DND-41 (cell line): ENCODE results near the gene VIT.

ENCODE experiments used
- CTCF ChIP-seq: IDR thresholded peaks from 2 replicates; pipeline ENCODE4 v1.5.1; 2012; ENCODE audit warnings: borderline replicate concordance, low read length, moderate library complexity, mild to moderate bottlenecking; ENCODE audit not compliant: poor library complexity, severe bottlenecking; ENCODE audit errors: extremely low read depth
- EZH2 ChIP-seq: IDR thresholded peaks from 3 replicates; pipeline ENCODE4 v1.6.1; 2012; ENCODE audit warnings: borderline replicate concordance, low read depth, mild to moderate bottlenecking, moderate library complexity, low read length, inconsistent platforms; ENCODE audit not compliant: severe bottlenecking

GRCh38 chr2:36797324-36798070 lies 101.0 kb downstream of the VIT start:
- TF ChIP-seq CTCF (no peak), EZH2 (no peak)
